ENCODE measurements around the gene PALM2AKAP2.

The PALM2AKAP2 gene

GRCh38 chr9:109796078-109796477, 16.1 kb downstream of the PALM2AKAP2 start:
- TF ChIP-seq CTCF (IDR thresholded peaks at IDR 0.05; ENCODE audit: low read depth, low read length): no peak

GRCh38 chr9:109797006-109797405, 17.0 kb downstream of the PALM2AKAP2 start:
- no peak overlapping the region for H3K4me3 ChIP-seq (ENCODE audit: low read depth, low read length)
- H3K27me3 ChIP-seq (ENCODE audit: insufficient read depth, low read depth, severe bottlenecking): peaks cover 95% of the 10 kb centered on the region
- TF ChIP-seq CTCF (IDR thresholded peaks at IDR 0.05; ENCODE audit: low read depth, low read length): no peak
- H3K36me3 ChIP-seq: no peaks in the 10 kb centered on the region
- H3K9me3 ChIP-seq (ENCODE audit: severe bottlenecking): no peaks in the 10 kb centered on the region
- no peak overlapping the region for H3K27ac ChIP-seq
- DNase-seq: no peak

More at GRCh38 chr9:109796078-109796477, 16.1 kb downstream of the PALM2AKAP2 start:
- no peak for DNase-seq
- Histone ChIP-seq H3K4me3 (ENCODE audit: low read depth, low read length) (no peak overlapping the region), H3K9me3 (ENCODE audit: severe bottlenecking) (no peaks in the 10 kb centered on the region), H3K27me3 (ENCODE audit: insufficient read depth, low read depth, severe bottlenecking) (peaks cover 98% of the 10 kb centered on the region), H3K27ac (no peak overlapping the region), H3K36me3 (no peaks in the 10 kb centered on the region)

GRCh38 chr9:109797509-109797908, 17.5 kb downstream of the PALM2AKAP2 start:
- H3K27ac ChIP-seq: no peak overlapping the region
- no peaks in the 10 kb centered on the region for H3K36me3 ChIP-seq
- no peak for TF ChIP-seq CTCF (IDR thresholded peaks at IDR 0.05; ENCODE audit: low read depth, low read length)
- no peak overlapping the region for H3K4me3 ChIP-seq (ENCODE audit: low read depth, low read length)
- DNase-seq: no peak
- H3K9me3 ChIP-seq (ENCODE audit: severe bottlenecking): no peaks in the 10 kb centered on the region
- H3K27me3 ChIP-seq (ENCODE audit: insufficient read depth, low read depth, severe bottlenecking): peaks cover 95% of the 10 kb centered on the region

GRCh38 chr9:109799141-109799540, 19.1 kb downstream of the PALM2AKAP2 start:
- Histone ChIP-seq H3K4me3 (ENCODE audit: low read depth, low read length) (no peak overlapping the region), H3K9me3 (ENCODE audit: severe bottlenecking) (no peaks in the 10 kb centered on the region), H3K36me3 (no peaks in the 10 kb centered on the region), H3K27ac (no peak overlapping the region), H3K27me3 (ENCODE audit: insufficient read depth, low read depth, severe bottlenecking) (peaks cover 95% of the 10 kb centered on the region)
- no peak for DNase-seq
- no peak for TF ChIP-seq CTCF (IDR thresholded peaks at IDR 0.05; ENCODE audit: low read depth, low read length)

- Histone ChIP-seq H3K36me3 (no peaks in the 10 kb centered on the region), H3K4me3 (ENCODE audit: low read depth, low read length) (no peak overlapping the region), H3K27me3 (ENCODE audit: insufficient read depth, low read depth, severe bottlenecking) (peaks cover 94% of the 10 kb centered on the region), H3K9me3 (ENCODE audit: severe bottlenecking) (no peaks in the 10 kb centered on the region), H3K27ac (no peak overlapping the region)
- DNase-seq: no peak
- TF ChIP-seq CTCF (IDR thresholded peaks at IDR 0.05; ENCODE audit: low read depth, low read length): no peak
These were observed 19.8 kb downstream of the PALM2AKAP2 start for GRCh38 chr9:109799792-109800191.

- DNase-seq: no peak
- no peak for TF ChIP-seq CTCF (IDR thresholded peaks at IDR 0.05; ENCODE audit: low read depth, low read length)
- H3K9me3 ChIP-seq (ENCODE audit: severe bottlenecking): no peaks in the 10 kb centered on the region
These were observed 21.5 kb downstream of the PALM2AKAP2 start for GRCh38 chr9:109801484-109801883.

More at GRCh38 chr9:109801484-109801883, 21.5 kb downstream of the PALM2AKAP2 start:
- H3K27me3 ChIP-seq (ENCODE audit: insufficient read depth, low read depth, severe bottlenecking): peaks cover 94% of the 10 kb centered on the region
- H3K36me3 ChIP-seq: no peaks in the 10 kb centered on the region
- no peak overlapping the region for H3K27ac ChIP-seq
- no peak overlapping the region for H3K4me3 ChIP-seq (ENCODE audit: low read depth, low read length)

All from WERI-Rb-1 (cell line).